Measurements from ENCODE around the gene TAS2R41. TPM values are rescaled to one million over a fixed set of nuclear protein-coding genes. Genes with fewer than 3 reads are reported as not detected.

Gene TAS2R41
- total RNA-seq, 1 experiment from 2014 or later = not detected

DNA sequence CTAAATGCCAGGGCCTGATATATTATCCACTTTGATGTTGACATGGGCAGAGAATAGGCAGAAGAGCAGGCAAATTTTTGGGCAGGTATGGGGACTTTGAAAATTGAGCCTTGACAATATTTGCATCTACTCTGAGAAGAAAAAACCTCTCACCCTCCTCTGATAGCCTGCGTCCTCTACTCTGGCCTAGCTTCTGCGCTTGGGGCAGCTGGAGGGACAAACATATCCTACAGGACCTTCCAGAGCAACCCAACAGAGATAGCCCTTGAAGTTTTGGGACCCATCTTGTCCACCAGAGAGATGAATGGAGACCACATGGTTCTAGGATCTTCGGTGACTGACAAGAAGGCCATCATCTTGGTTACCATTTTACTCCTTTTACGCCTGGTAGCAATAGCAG lies 34.5 kb upstream of the TAS2R41 start, which contains the start of gene TAS2R60:
TSS of gene TAS2R60 (plus strand) at position 301 of the 400 bp plus-strand sequence. CDS start at position 301, 0 bp downstream.
- DNase-seq (ENCODE audit: low spot score) = no peak
- Histone ChIP-seq H3K4me3 (ENCODE audit: low read depth, low read length, poor library complexity, severe bottlenecking) (no peak within 1 kb of the TSS), H3K27me3 (replicated peaks; ENCODE audit: insufficient read depth, low read depth, low read length, poor library complexity) (peaks cover 8% of the 10 kb centered on the region), H3K9me3 (ENCODE audit: low read depth, low read length, poor library complexity, severe bottlenecking) (no peaks in the 10 kb centered on the region), H3K4me1 (ENCODE audit: insufficient read depth, low read length, poor library complexity, severe bottlenecking) (no peaks in the 10 kb centered on the region), H3K27ac (ENCODE audit: low read depth, low read length, poor library complexity, severe bottlenecking) (no peak within 1 kb of the TSS), H3K36me3 (ENCODE audit: insufficient read depth, low read length, poor library complexity, severe bottlenecking) (no peaks in the 10 kb centered on the region)
- intact Hi-C loops (cut with micrococcal nuclease; ENCODE audit: unreplicated experiment) = no loop called here
- ChIA-PET CTCF (no interaction called here), POLR2A (ENCODE audit: low non-redundant PET) (no interaction called here)
- no TSS peak for BruUV-seq (replicated peaks)
- TF ChIP-seq, protein P1, sequence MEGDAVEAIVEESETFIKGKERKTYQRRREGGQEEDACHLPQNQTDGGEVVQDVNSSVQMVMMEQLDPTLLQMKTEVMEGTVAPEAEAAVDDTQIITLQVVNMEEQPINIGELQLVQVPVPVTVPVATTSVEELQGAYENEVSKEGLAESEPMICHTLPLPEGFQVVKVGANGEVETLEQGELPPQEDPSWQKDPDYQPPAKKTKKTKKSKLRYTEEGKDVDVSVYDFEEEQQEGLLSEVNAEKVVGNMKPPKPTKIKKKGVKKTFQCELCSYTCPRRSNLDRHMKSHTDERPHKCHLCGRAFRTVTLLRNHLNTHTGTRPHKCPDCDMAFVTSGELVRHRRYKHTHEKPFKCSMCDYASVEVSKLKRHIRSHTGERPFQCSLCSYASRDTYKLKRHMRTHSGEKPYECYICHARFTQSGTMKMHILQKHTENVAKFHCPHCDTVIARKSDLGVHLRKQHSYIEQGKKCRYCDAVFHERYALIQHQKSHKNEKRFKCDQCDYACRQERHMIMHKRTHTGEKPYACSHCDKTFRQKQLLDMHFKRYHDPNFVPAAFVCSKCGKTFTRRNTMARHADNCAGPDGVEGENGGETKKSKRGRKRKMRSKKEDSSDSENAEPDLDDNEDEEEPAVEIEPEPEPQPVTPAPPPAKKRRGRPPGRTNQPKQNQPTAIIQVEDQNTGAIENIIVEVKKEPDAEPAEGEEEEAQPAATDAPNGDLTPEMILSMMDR (conservative IDR thresholded peaks at IDR 0.05; ENCODE audit: low read depth, low read length) = no peak
- TF ChIP-seq EZH2 (IDR thresholded peaks at IDR 0.05; ENCODE audit: borderline replicate concordance, low read depth, low read length, poor library complexity, severe bottlenecking) = no peak

DNA sequence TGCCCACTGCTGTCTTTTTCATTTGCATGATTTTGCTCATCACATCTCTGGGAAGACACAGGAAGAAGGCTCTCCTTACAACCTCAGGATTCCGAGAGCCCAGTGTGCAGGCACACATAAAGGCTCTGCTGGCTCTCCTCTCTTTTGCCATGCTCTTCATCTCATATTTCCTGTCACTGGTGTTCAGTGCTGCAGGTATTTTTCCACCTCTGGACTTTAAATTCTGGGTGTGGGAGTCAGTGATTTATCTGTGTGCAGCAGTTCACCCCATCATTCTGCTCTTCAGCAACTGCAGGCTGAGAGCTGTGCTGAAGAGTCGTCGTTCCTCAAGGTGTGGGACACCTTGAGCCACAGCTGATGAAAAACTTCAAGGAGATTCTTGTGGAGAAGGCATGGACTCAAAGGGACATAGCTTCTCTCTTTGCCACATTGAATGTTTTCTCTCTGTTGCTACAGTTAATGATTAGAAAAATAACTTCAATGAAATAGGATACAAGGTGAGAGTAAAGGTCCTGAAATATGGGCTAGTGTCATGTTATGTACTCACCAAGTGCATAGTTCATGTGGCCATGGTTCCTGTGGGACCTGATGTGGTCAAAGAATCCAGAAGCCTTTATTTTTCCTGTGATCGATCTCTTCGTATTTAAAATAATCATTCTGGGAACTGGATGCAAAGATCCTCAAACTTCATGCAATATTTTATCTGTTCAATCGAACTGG lies 33.5 kb upstream of the TAS2R41 start:
- no TSS peak for BruUV-seq (replicated peaks)
- no peaks in the 10 kb centered on the region for H3K4me1 ChIP-seq (ENCODE audit: insufficient read depth, low read length, poor library complexity, severe bottlenecking)
- TF ChIP-seq EZH2 (IDR thresholded peaks at IDR 0.05; ENCODE audit: borderline replicate concordance, low read depth, low read length, poor library complexity, severe bottlenecking) = no peak
- TF ChIP-seq, protein P1 (conservative IDR thresholded peaks at IDR 0.05; ENCODE audit: low read depth, low read length) = no peak
- no peaks in the 10 kb centered on the region for H3K36me3 ChIP-seq (ENCODE audit: insufficient read depth, low read length, poor library complexity, severe bottlenecking)
- DNase-seq (ENCODE audit: low spot score) = no peak
- no peaks in the 10 kb centered on the region for H3K9me3 ChIP-seq (ENCODE audit: low read depth, low read length, poor library complexity, severe bottlenecking)
- H3K27ac ChIP-seq (ENCODE audit: low read depth, low read length, poor library complexity, severe bottlenecking) = no peak overlapping the region
- ChIA-PET CTCF (no interaction called here), POLR2A (ENCODE audit: low non-redundant PET) (no interaction called here)
- H3K27me3 ChIP-seq (replicated peaks; ENCODE audit: insufficient read depth, low read depth, low read length, poor library complexity) = peaks cover 8% of the 10 kb centered on the region
- no peak overlapping the region for H3K4me3 ChIP-seq (ENCODE audit: low read depth, low read length, poor library complexity, severe bottlenecking)
- intact Hi-C loops (cut with micrococcal nuclease; ENCODE audit: unreplicated experiment) = no loop called here

DNA sequence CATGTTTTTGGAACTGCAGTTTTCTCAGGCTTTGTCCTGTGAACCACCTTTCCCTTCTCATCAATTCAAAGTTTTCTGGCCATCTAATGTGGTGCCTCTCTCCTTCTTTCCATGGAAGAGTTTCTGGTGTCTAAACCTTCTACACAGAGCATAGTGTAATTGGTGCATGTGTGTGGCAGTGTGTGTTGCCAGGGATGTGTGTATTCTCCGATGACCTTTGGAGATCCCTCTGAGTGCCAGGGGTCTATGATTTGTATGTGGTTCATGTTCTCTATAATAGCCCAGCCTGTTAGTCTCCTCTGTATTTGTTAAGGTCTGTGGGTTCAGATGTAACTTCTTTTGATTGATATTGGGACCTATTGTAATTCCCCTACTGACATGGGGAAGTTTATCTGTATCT lies 32.9 kb upstream of the TAS2R41 start:
- no peak for TF ChIP-seq EZH2 (IDR thresholded peaks at IDR 0.05; ENCODE audit: borderline replicate concordance, low read depth, low read length, poor library complexity, severe bottlenecking)
- TF ChIP-seq, protein P1 (conservative IDR thresholded peaks at IDR 0.05; ENCODE audit: low read depth, low read length) = no peak
- intact Hi-C loops (cut with micrococcal nuclease; ENCODE audit: unreplicated experiment) = no loop called here
- ChIA-PET CTCF (no interaction called here), POLR2A (ENCODE audit: low non-redundant PET) (no interaction called here)
- Histone ChIP-seq H3K4me1 (ENCODE audit: insufficient read depth, low read length, poor library complexity, severe bottlenecking) (no peaks in the 10 kb centered on the region), H3K27me3 (replicated peaks; ENCODE audit: insufficient read depth, low read depth, low read length, poor library complexity) (peaks cover 8% of the 10 kb centered on the region), H3K9me3 (ENCODE audit: low read depth, low read length, poor library complexity, severe bottlenecking) (no peaks in the 10 kb centered on the region), H3K36me3 (ENCODE audit: insufficient read depth, low read length, poor library complexity, severe bottlenecking) (no peaks in the 10 kb centered on the region), H3K4me3 (ENCODE audit: low read depth, low read length, poor library complexity, severe bottlenecking) (no peak overlapping the region), H3K27ac (ENCODE audit: low read depth, low read length, poor library complexity, severe bottlenecking) (no peak overlapping the region)
- BruUV-seq (replicated peaks) = no TSS peak
- DNase-seq (ENCODE audit: low spot score) = no peak
